Chondrocyte (in vitro differentiated cells): ENCODE measurements around the gene HMOX1. TPM values are rescaled to one million over a fixed set of nuclear protein-coding genes. Genes with fewer than 3 reads are reported as not detected.

Source experiments
- DNase-seq: peaks from one replicate; pipeline ENCODE4 v3.0.0; 2021; ENCODE audit warnings: mixed read lengths, low spot score
- H3K27ac Mint-ChIP-seq: one replicate; pipeline ENCODE4 v1.8.0; 2021; ENCODE audit warnings: mild to moderate bottlenecking, moderate library complexity, mixed read lengths; ENCODE audit not compliant: unreplicated experiment
- H3K27me3 Mint-ChIP-seq: 2 replicates; pipeline ENCODE4 v1.8.0; 2021; ENCODE audit warnings: low read depth, mixed read lengths
- H3K36me3 Mint-ChIP-seq: 2 replicates; pipeline ENCODE4 v1.8.0; 2021; ENCODE audit warnings: low read depth, mixed read lengths
- H3K4me1 Mint-ChIP-seq: 2 replicates; pipeline ENCODE4 v1.8.0; 2021; ENCODE audit warnings: low read depth, mild to moderate bottlenecking, mixed read lengths
- H3K4me3 Mint-ChIP-seq: one replicate; pipeline ENCODE4 v1.8.0; 2021; ENCODE audit warnings: mild to moderate bottlenecking, moderate library complexity, mixed read lengths; ENCODE audit not compliant: unreplicated experiment
- H3K9me3 Mint-ChIP-seq: 2 replicates; pipeline ENCODE4 v1.8.0; 2021; ENCODE audit warnings: low read depth, mixed read lengths
- CTCF ChIP-seq: fragments of 200-600 bp; sonication (generic); IDR thresholded peaks from 2 replicates; pipeline ENCODE4 v1.5.0; 2021; ENCODE audit warnings: antibody characterized with exemption, mild to moderate bottlenecking, moderate library complexity
- total RNA-seq: library from RNA; stranded (reverse); gene quantifications from 3 replicates; pipeline ENCODE4 v1.2.1, GENCODE V29; 2021

The HMOX1 gene
- total RNA-seq, 1 donor from 2014 or later, result 9.4 TPM

- H3K36me3 Mint-ChIP-seq, result no peaks in the 10 kb centered on the region
- no peaks in the 10 kb centered on the region for H3K27me3 Mint-ChIP-seq
- H3K27ac Mint-ChIP-seq, result peak overlapping the region; percentile 36
- H3K4me1 Mint-ChIP-seq, result peaks cover 47% of the 10 kb centered on the region
- H3K4me3 Mint-ChIP-seq, result no peak overlapping the region
- no peaks in the 10 kb centered on the region for H3K9me3 Mint-ChIP-seq
- DNase-seq, result no peak
- TF ChIP-seq CTCF, result no peak
Observed at GRCh38 chr22:35378621-35379020, 2.3 kb upstream of the HMOX1 start.

DNA sequence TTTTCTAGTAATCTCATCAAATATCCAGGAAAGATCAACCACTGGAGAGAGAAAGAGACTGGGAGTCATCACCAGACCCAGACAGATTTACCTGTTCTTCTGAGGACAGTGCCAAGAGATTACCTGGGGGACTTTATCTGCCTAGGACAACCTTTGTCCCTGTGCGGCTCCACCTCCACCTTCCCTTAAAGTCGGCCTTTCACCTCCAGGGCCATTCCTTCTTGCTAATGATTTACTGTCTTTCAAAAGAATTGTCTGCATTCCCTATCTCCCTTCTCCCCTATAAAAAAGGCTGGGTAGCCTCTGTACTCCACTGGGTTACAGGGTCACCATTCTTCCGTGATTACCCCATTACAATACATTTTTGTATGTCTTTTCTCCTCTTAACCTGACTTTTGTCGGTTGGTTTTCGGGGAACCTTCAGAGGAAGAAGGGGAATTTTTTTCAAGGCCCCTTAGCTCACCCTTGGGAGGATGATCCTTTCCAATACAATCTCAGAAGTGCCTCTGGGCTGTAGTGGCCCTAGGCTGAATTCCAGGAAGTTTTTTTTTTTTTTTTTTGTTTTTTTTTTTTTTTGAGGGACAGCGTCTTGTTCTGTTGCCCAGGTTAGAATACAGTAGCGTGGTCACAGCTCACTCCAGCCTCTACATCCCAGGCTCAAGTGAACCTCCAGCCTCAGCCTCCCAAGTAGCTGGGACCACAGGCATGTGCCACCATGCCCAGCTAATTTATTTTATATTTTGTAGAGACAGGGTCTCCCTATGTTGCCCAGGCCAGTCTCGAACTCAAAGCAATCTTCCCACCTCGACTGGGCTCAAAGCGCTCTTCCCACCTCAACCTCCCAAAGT is 1.5 kb upstream of the HMOX1 start:
- Mint-ChIP-seq H3K4me1 (peaks cover 45% of the 10 kb centered on the region), H3K4me3 (no peak overlapping the region), H3K9me3 (no peaks in the 10 kb centered on the region), H3K27ac (peak overlapping the region; percentile 36), H3K36me3 (no peaks in the 10 kb centered on the region), H3K27me3 (no peaks in the 10 kb centered on the region)
- DNase-seq, result no peak
- no peak for TF ChIP-seq CTCF

- peak overlapping the region; percentile 81 for H3K4me3 Mint-ChIP-seq
- no peak for TF ChIP-seq CTCF
- DNase-seq, result no peak
- peak overlapping the region; percentile 92 for H3K27ac Mint-ChIP-seq
- no peaks in the 10 kb centered on the region for H3K9me3 Mint-ChIP-seq
- H3K27me3 Mint-ChIP-seq, result no peaks in the 10 kb centered on the region
- no peaks in the 10 kb centered on the region for H3K36me3 Mint-ChIP-seq
- peaks cover 45% of the 10 kb centered on the region for H3K4me1 Mint-ChIP-seq
Observed at GRCh38 chr22:35380013-35380412, 883 bp upstream of the HMOX1 start.

DNA sequence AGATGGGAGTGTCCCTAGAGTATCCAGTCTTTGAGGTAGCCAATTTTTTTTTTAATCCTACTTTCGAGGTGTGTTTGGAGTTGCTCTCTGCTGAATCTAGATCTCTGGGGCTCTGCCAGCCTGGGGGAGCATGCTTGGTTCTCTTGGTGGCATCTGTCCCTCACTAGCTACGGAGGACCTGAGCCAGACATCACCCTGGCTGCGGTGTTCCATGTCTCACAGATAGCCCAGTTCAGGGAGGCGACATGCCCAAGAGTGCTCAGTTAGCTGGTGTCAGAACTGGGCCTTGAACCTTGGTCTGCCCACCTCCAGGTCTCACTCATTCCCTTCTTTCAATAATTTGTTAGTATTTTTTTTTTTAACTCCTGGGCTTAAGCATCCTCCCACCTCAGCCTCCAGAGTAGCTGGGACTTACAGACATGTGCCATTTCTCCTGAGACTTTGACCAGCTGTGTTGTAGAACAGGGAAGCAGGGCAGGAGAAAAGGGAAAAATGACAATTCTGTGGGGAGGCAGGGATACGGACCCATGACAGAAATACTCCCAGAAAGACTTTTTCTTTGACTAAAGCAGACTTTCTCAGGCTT is 621 bp downstream of the HMOX1 start:
- TF ChIP-seq CTCF, result no peak

GRCh38 chr22:35383679-35384071 is 2.8 kb downstream of the HMOX1 start:
- no peaks in the 10 kb centered on the region for H3K27me3 Mint-ChIP-seq
- no peak overlapping the region for H3K27ac Mint-ChIP-seq
- peaks cover 5% of the 10 kb centered on the region for H3K36me3 Mint-ChIP-seq
- DNase-seq, result no peak
- TF ChIP-seq CTCF, result no peak
- H3K4me3 Mint-ChIP-seq, result no peak overlapping the region
- no peaks in the 10 kb centered on the region for H3K9me3 Mint-ChIP-seq
- H3K4me1 Mint-ChIP-seq, result peaks cover 23% of the 10 kb centered on the region

More for the DNA sequence above, 621 bp downstream of the HMOX1 start:
- H3K36me3 Mint-ChIP-seq, result peaks cover 1% of the 10 kb centered on the region
- H3K27ac Mint-ChIP-seq, result peak overlapping the region; percentile 79
- H3K4me3 Mint-ChIP-seq, result peak overlapping the region; percentile 81
- H3K9me3 Mint-ChIP-seq, result no peaks in the 10 kb centered on the region
- no peaks in the 10 kb centered on the region for H3K27me3 Mint-ChIP-seq
- H3K4me1 Mint-ChIP-seq, result peaks cover 38% of the 10 kb centered on the region
- DNase-seq, result no peak
